HuH-7 (cell line): ENCODE data around the gene TTI1.

Experiments
- DNase-seq: peaks from one replicate; pipeline ENCODE4 v3.0.0; 2011; ENCODE audit warnings: low spot score

Gene TTI1

DNA sequence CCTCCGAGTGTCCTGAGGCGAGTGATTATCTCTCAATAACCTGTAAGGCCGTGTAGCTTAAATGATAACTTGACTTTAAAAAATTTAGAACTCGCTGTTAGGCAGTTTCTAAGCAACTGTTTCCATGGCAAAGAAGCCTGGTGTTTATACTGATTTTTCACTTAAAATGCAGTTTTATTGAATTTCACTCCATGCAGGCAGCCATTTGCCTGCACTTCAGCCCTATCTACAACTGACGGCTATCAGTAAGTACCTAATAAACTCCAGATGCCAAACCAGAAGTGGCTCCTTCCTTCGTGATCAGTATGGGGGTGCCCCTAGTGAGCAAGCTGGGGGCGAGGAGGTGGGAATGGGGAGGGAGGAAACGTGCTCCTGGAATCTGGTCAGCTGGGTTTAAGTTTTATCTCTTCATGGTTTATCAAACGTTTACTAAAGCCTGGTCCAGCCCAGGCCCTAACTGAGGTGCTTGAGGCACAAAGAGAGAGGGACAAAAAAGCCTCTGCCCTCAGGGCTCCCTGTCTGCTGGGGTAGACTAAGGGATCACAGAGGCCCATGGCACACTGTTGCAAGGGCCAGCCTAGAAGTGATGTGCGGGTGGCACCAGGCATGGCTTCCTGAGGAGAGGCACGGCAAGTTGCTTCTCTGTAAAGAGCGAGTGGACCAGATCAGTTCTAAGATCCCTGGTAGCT lies 45.5 kb downstream of the TTI1 start:
- DNase-seq, result no peak

DNA sequence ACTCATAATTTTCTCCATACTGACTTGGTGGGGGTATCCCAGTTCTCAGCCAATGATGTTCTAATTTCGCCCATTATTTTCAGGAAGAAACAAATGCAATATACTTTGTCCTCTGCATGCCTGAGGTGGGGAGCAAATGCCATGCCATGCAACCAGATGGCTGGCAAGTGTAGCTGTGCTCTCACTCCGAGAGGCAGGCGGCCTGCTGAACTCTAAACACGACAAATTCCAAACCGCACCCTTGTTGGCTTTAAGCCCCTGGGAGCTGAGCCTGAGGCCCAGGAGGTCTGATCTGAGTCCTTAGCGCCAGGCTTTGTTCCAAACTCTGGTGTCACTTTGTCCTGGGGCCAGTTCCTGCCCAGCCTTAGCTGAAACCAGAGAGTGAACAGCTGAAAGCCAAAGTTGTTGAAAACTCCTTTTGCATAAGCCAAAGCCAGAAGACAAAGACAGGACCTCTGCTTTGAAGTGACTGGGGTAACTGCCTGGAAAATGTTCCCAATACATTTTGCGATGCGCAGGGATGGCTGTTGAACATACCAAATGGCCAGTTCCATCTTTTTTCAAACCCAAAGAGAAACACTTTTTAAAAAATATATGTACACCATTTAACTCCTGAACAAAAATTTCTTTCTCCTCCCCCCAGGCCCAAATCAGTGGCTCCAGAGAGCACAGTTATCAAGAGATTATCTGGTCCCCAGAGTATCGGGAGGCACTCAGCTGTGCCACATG lies 46.2 kb downstream of the TTI1 start:
- DNase-seq, result no peak

DNA sequence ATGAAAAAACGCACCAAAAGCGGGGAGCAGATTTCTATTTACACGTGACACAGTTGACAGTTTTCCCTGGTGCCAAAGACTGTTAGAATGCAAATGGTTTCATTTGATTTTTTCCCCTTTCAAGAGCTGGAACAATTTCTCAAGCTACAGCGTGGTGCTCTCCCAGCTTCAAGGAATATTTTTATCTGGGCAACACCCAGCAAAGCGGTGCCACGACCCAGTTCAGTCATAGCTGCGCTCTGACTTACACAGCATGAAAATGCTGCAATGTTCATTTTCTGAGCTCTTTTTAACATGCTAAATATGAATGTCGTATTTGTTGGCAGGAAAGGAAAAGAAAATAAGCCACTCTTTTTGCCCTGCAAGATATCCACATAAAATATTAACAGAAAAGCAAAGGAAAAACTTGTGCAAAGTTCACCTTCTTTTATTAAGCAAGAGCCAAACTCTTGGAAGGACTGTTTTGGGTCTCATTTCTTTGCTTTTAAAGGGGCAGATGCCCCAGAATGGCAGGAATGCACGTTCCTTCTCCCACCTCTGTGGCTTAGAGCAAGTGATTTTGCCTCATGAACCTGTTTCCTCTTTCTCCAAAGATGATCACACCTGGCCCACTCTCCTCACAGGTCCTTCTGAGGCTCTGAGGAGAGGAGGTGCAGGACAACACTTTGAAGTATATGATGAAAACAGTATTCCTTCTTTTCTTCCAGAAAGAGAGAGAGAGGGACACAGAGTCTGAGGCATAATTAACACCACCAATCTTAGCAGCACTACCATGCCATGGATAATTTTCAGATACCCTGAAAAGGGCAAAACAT lies 47.0 kb downstream of the TTI1 start:
- DNase-seq, result no peak

DNA sequence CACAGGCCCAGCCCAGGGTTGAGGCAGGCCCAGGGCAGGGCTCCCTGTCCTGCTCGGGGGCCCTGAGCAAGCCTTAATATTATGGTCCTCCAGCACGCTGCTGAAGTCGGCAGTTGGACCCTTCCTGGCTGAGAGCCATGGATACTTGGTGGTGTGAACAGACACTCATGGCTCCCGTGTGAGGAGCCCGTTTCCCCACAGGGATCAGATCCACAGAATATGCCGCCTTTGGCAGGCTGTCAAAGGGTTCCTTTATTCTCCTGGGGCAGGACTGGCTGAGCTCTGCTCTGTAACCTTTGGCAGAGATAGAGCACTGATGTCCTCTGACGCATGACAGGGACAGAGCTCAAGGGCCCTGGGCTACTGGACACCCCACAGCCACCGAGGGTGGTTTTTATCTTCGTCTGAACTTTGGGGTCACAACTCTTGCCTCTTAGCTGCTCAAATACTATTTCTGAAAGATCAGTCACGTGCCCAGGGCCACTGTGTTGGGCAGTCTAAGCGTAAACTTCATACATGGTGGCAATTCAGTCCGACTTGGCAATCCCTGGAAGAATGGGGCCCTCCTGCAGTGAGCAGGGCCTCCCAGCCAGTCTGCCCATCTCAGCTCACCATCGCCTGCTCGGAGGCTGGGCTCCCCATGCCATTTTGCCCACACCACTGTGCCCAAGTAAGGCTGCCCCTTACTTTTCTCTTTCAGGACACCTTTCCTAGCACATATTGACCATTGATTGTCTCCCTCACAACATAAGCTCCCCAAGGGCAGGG lies 49.1 kb downstream of the TTI1 start:
- DNase-seq, result no peak

DNA sequence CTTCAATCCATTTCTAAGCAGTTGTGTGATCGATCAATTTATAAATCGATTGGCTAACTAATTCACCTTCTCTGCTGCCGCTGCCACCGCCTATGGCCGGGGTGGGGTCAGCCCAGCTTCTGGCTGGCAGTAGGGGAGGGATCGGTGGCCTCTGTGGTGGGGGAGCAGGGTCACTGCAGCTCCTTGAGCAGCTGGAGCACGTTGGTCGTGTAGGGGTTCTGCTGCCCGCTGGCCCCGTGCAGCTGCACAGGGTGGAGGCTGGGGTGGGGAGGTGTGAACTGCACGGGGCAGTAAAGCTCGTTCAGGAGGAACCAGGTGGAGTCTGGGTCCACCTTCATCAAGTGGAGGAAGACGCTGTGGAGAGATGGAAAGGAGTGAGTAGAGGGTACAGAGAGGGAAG lies 50.0 kb downstream of the TTI1 start:
- DNase-seq, result no peak

DNA sequence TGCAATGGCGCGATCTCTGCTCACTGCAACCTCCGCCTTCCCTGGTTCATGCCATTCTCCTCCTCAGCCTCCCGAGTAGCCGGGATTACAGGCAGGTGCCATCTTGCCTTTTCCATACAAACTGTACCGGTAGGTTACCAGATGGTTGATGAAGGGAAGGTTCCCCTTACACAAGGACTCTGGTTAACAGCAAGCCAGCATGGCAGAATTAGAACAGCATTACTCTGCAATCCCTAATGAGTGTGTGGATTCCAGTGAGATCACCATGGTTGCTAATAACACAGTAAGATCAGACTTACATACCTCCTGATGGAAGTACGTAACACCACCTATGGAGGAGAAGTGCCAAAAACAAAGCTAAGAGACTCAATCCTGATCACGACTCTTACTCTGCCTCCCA lies 51.7 kb downstream of the TTI1 start:
- no peak for DNase-seq

DNA sequence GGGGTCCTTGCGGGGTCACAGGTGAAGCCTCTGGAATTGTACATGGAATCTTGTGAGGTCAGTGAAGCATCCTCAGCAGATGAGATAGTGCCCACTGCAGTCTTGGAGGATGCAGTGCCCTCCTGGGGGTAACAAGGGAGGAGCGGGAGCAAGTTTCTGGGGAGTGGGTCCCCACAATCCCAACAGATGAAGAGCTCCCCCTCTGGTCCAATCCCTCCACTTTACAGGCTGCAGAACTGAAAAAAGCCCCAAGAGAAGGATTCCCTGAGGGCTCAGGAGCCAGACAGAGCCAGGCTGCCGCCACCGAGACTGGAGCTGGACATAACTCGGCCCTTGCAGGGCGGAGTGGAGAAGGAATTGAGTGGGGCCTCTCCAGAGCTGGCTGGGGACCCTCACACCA lies 52.4 kb downstream of the TTI1 start:
- DNase-seq, result no peak

DNA sequence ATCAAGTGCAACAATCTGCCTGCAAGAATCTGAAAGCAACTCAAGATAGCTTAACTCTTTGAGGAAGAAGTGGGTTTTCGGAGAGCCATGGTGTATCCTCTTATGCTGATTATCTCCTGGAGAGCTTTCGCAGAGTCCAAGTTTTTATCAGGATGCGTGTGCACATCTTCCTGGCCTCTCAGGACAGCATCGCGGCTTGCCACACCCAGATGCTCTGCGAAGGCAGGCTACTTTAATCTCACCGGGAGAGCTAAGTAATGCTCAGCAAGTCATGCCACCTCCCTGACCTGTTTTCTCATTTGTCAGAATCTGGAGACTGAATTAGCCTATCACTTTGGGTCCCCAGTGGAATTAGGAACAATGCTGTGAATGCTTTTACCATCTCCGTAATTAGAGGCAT lies 52.9 kb downstream of the TTI1 start:
- DNase-seq, result no peak

DNA sequence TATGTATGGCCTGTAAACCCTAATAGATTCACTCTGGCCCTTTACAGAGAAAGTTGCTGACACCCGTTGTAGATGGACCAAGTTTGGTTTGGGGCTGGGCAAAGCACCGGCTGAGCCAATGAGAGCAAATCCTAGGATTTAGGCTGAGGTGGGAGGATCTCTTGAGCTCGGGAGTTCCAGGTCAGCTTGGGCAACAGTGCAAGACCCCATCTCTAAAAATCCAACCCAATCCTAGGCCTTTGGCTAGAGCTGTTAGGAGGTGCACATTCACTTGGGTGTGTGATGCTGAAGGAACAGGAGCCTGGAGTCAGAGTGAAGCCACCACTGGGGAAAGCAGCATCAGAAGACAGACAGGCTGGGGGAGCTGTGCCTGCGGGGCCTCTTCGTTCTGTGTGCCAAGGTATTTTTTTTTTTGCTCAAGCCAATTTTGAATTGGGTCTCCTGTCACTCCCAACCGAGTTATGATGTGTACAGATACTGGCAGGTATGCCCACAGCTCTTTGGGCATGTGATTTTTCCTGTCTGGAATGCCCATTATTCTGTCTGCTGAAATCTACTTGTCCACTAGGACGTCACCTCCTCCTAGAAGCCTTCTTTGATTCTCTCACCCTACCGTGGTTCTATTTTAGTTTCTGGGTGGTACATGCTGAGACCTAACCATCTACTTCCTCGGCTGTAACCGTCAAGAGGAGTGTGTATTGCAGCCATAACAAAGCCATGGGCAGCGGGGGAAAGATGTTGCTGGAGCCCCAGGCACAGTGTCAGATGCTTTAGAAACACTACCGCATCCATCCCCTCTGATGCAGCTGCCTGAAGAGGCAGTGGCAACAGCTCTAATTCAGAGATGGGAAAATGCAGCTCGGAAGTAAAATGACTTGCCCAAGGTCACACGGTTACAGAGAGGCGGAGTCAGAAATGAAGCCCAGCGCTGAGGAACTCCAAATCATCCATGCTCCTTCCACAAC lies 54.0 kb downstream of the TTI1 start:
- no peak for DNase-seq

DNA sequence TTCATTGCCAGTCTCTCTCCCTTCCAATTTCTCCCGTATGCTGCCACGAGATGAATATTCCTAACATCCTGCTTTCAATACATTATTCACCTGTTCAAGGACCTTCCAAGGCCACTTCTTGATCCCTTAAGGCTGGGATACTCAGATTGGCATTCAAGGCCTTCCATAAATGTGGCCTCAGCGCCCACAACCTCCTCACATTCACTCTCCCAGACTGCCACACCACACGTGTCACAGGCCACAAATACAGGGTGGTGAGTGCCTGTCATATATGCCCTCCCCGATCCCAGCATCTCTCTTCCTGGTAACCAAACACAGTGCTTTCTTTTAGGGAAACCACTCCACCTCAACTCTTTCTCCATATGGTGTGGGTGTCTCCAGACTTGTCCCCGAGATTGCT lies 55.5 kb downstream of the TTI1 start:
- DNase-seq, result no peak

DNA sequence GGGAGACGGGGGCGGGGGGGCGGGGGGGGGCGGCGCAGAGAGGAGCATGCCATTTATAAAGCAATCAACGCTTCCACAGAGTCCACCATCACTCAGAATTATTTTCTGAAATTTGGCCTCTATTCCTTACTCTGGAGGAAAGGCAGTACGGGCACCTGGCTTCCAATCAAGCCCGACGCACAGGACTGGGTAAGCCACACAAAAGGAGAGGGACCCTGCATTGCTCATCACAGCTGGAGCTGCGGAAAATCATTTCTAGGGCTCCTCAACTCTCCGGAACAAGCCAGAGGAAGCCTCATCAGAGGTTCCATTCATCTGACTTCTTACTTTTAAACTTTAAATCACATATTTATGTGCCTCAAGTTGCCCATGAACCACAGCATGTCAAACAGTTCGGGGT lies 55.9 kb downstream of the TTI1 start:
- no peak for DNase-seq

DNA sequence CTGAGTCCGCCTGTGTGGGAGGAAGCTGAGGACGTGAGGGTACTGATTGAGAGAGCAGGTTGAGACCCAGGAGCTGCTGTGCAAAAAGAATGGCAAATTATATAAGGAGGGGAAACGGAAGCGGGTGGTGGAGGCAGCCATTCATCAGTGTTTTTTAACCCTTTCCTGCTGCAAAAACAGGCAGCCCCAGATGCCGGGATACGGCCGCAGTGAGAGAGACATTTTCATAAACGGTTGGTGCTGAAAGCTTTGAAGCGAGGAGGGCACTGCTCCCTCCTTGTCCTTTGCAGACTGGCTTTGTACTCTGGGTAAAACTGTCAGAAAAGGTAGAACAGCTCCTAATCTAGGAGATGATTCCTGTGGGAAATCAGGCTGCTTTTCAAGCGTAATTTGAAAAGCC lies 56.4 kb downstream of the TTI1 start:
- DNase-seq, result no peak

DNA sequence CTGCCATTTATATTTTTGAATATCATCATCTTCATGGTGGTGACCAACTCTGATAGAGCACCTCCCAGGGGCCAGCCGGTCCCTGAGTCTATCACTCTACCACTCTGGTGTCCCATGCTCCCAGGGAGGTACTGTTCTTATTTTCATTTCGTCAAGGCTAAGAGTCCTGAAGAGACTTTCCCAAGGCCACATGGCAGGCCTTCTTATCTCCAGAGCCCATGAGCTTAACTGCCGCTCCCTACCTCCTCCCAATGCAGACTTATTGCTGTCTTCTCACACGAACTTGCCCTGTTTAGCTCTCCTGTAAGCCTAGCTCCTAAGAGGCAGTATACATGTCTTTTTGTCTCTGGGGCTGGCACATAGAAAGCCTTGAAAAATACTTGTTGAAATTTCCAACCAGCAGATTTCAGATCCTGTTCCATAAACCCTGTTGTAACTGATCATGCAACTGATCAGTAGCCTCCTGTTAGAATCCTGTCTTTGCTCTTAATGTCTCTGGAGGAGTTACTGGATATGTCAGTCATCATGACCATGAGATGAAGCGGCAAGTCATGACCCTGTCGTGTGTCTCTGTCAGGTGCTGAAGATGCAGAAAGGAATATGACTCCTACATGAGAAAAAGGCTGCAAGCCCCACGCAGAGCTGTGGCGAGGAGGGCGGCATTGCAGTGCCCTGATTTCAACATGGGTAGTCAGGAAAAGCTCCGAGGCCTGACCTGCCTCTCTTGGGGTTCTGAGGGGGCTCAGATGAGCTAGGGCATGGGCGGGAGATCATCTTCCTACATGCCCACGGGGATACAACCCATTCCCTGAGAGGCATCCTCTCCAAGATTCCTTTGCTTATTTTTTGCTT lies 60.0 kb downstream of the TTI1 start:
- DNase-seq, result no peak

DNA sequence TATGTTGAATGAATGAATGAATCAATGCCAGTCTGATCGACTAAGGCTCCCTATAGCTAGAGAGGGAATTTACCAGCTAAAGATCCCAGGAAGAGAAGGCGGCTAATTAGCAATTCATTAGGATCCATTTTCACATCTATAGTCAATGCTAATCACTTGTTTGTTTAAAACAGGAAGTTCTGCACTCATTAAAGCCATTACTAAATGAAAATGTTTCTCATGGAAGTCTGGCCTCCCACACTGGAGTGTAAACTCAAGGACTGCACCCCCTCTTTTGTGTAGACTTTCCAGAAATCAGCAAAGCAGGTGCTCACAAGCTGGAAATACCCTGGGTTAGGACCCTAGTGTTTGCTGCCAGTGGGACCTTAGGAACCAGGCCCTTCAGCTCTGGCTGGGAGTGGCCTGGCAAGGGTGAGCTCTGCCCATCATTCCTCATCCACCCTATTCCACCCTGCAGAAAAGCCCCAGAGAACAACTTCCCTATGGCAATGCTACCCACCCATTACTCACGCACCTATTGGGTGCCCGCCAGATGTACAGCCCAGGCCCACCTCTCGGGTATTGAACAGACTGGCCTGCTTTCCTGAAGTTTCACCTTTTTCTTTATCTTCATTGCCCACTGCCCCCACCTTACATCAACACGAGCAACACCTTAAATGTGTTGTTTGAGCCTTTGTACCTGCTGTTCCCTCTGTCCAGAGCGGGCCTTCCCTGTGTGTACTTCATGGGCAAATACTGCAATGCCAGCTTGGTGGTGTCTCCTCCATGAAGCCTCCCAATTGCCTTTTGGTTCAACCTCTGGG lies 60.8 kb downstream of the TTI1 start:
- no peak for DNase-seq

DNA sequence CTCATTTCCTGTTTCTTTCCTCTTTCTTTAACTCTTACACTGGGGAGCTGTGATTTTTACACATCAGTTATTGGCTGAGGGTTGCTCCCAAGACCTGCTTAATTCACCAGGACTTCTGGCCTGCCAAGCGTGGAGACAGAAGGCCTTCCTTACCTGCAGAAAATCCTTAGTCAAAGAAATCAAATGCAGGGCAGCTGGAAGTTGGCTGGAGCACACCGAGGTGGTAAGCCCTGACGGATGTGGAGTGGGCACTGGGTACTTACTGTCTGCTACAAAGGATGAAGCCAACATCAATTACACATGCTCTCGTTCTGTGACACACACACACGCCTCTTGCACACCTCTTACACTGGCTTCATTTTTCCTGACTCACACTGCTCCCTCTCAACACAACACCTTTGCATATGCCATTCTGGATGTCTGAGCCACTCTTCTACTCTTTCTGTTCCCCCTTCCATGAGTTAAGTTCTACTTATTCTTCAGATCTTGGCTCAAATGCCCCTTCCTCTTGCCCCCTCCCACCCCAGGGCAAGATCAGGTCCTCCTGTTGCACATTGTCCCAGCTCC lies 61.6 kb downstream of the TTI1 start:
- no peak for DNase-seq

DNA sequence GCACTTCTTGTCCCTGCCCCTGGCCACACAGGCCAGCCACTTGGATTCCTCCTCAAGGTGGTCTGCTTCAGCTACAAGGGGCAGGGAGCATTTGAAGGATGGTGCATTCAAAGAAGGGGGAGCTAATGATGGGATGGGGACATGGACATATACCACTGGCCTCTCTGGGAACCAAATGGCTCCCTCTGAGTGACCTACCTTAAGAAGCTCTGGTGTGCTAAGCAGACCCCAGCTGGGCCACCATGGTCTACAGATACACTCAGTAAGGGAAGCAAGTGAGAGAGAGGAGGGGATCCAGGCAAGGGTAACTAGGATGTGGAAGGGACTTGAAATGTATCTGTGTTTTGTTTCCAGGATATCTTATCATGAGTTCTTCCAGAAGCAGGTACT lies 62.4 kb downstream of the TTI1 start:
- no peak for DNase-seq

DNA sequence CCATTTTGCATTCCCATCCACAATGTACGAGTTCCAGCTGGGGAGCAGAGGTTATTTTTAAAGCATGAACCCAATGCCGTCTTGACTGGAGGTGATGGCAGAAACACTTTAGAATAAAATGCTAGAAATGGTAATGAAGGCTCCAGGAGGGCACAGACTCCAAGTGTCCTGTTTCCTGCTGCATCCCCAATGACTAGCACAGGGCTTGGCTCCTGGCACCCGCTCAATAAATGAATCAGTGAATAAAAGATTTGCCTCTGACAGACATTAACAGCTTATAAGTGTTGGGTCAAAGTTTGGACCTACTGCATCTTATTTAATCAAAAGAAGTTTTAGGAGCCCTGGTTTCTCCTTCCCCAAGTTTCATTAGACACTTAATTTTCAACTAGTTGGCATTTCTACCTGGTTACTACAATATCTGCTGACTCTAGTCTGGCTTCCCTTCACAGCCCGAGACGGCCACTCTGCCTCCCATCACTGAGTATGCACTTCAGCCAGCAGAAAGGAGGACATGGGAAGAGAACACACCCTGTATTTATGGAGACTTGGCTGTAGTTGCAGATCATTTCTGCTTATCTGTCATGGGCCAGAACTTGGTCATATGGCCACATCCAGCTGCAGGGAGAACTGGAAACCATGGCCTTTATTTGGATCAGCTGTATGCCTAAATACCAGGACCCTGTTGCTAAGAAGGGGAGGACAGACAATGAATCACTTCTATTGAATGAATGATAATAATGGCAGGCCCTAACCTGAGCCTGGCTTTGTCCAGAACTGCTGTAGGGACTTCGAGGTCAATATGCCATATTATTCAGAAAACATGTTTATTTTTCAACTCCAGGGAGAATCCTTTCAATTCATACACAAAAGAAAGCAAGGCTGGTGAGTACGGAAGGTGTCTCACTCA lies 63.1 kb downstream of the TTI1 start:
- no peak for DNase-seq

DNA sequence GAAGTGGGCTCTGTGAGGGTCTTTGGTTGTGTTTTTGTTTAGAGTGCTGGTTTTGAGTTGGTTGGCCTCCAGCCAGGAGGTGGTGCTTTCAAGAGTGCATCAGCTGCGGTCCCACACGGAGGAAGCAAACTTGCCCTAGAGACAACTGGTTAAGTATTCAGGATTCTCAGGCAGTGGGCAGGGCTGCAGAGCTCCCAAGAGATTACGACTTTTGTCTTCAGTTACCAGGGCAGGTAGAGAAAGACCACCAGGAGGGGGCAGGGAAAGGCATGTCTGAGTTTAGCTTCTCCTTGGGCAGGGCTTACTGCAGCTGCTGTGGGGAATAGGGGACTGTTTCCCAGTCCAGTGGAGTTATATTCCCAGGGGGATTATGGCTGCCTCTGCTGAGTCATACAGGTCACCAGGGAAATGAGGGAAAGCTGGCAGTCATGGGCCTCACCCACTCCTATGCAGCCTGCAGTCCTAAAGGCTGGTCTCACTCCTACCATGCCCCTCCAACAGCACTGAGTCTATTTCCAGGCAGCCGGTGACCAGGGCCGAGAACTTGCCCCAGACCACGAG lies 64.3 kb downstream of the TTI1 start:
- DNase-seq, result no peak
